ENCODE measurements around the gene GLP2R. TPM values are rescaled to one million over a fixed set of nuclear protein-coding genes. Genes with fewer than 3 reads are reported as not detected.

GLP2R gene
- total and polyA plus RNA-seq, 2 of the 8 experiments (the other 6 are each of a cell fraction or from before 2014, with no cell fraction given) = not detected

DNA sequence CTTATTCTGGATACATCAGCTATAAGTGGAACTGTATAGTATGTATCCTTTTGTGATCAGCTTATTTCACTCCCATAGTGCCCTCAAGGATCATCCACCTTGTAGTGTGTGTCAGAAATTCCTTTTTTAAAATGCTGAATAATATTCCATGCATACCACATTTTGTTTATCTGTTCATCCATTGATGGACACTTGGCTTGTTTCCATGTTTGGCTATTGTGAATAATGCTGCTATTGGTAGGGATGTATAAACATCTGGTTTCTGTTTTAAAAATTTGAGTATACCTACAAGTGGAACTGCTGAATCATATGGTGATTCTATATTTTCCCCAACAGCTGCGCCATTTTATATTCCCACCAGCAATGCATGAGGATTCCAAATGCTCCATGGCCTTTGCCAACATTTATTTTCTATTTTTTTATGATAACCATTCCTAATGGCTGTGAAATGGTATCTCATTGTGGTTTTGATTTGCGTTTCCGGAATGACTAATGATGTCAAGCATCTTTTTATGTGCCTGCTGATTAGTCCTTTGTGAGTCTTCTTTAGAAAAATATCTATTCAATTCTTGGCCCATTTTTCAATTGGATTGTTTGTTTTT is 67.8 kb downstream of the GLP2R start (continued):
- TF ChIP-seq NANOG (IDR thresholded peaks at IDR 0.05; ENCODE audit: insufficient read depth, low read depth, low read length, poor library complexity, severe bottlenecking) (no peak), FOSL1 (IDR thresholded peaks at IDR 0.05; ENCODE audit: insufficient read depth, low read depth, low read length) (no peak), KDM5A (IDR thresholded peaks at IDR 0.05; ENCODE audit: low read length) (no peak), TAF1 (IDR thresholded peaks at IDR 0.05; ENCODE audit: low read depth, low read length) (no peak)

Measured in H1 (cell line).